Breast epithelium (tissue), 4 donors: ENCODE measurements around the gene BCL7A. TPM values are rescaled to one million over a fixed set of nuclear protein-coding genes. Genes with fewer than 3 reads are reported as not detected.
A peak's percentile ranks its signal among the peaks of the same experiment; 100 is the strongest.
"Not testable (repeated sequence)": the region's sequence is repeated elsewhere in the genome, so short reads cannot be mapped to it uniquely, and the experiment has no call there.

Experiments
- DNase-seq, 2 donors: peaks; one replicate each; pipeline ENCODE4 v3.0.0-alpha.2; 2019; ENCODE audit warnings: low spot score in 2 of 2
- H3K27ac ChIP-seq, 2 donors: fragments of 200-600 bp; sonication (generic) in 1 of 2; one replicate each; pipeline ENCODE4 v1.5.1; 2016 to 2019; ENCODE audit warnings: mild to moderate bottlenecking in 1 of 2
- H3K27me3 ChIP-seq, 2 donors: fragments of 200-600 bp; sonication (generic) in 1 of 2; one replicate each; pipeline versions ENCODE4 v1.5.1 to v1.6.0; 2017 to 2019; ENCODE audit warnings: control low read depth in 1 of 2, mild to moderate bottlenecking in 1 of 2
- H3K36me3 ChIP-seq: fragments of 200-600 bp; one replicate; pipeline ENCODE4 v1.5.1; 2019
- H3K4me1 ChIP-seq, 2 donors: fragments of 200-600 bp; sonication (generic); one replicate each; pipeline ENCODE4 v1.5.1; 2016 to 2019; ENCODE audit warnings: control low read depth in 1 of 2
- H3K4me3 ChIP-seq, 3 donors: fragments of 200-600 bp; sonication (generic); 1 replicate in 2 of 3; 2 replicates in 1 of 3; pipeline ENCODE4 v1.5.1; 2016 to 2019; ENCODE audit warnings: mild to moderate bottlenecking in 3 of 3, moderate library complexity in 2 of 3
- H3K9me3 ChIP-seq, 2 donors: fragments of 200-600 bp; sonication (generic) in 1 of 2; one replicate each; pipeline ENCODE4 v1.5.1; 2016 to 2019; ENCODE audit warnings: control low read depth in 1 of 2
- POLR2A ChIP-seq: fragments of 450-650 bp; IDR thresholded peaks from one replicate; pipeline ENCODE4 v1.6.1; 2016; ENCODE audit warnings: antibody characterized with exemption, mild to moderate bottlenecking, moderate library complexity
- POLR2AphosphoS5 ChIP-seq, 3 donors: sonication (generic); formaldehyde crosslinking; IDR thresholded peaks; one replicate each; pipeline ENCODE4 v1.6.1; 2017; ENCODE audit warnings: antibody characterized with exemption in 3 of 3
- intact Hi-C: fragments of 100-400 bp; cut with DNase I; formaldehyde crosslinking; loops from one replicate; pipeline ENCODE4 v1.15.1; 2023; ENCODE audit warnings: low total_unique reads
- total RNA-seq, 3 donors: library from RNA; depleted of rRNA; stranded (reverse); fragments of >200 nt; gene quantifications; one replicate each; pipeline ENCODE4 v1.1.0, GENCODE V29; 2016
- TF ChIP-seq, protein P1 (sequence below), 3 donors: fragments of 450-650 bp; IDR thresholded peaks; one replicate each; pipeline ENCODE4 v1.5.1; 2016 to 2017; ENCODE audit warnings: antibody characterized with exemption in 3 of 3, mild to moderate bottlenecking in 3 of 3, moderate library complexity in 3 of 3

BCL7A gene
- total RNA-seq, 3 donors from 2014 or later = 6.2 to 13.5 (median 8.8) TPM

DNA sequence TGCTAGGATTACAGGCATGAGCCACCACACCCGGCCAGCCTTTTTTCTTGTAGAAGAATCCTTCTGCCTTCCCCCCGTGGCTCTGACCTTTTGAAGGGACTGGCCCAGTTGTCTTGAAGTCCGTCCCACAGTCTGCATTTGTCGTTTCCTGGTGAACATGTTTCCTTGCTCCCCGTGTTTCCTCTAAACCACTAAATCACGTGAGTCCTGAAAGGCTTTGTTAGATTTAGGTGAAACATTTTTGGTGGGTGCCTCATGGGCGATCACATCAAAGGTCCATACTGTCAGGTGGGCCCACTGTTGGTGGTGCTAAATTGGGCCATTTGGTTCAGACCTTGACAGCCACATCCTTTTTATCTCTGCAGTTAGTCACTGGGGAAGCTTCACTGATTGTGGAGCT, 83.2 kb downstream of the BCL7A start:
- H3K4me1 ChIP-seq = peaks cover 0 to 10% of the 10 kb centered on the region in 2 donors
- H3K36me3 ChIP-seq = no peaks in the 10 kb centered on the region
- TF ChIP-seq POLR2AphosphoS5 (IDR thresholded peaks at IDR 0.05) (no peak), POLR2A (no peak)
- TF ChIP-seq, protein P1, sequence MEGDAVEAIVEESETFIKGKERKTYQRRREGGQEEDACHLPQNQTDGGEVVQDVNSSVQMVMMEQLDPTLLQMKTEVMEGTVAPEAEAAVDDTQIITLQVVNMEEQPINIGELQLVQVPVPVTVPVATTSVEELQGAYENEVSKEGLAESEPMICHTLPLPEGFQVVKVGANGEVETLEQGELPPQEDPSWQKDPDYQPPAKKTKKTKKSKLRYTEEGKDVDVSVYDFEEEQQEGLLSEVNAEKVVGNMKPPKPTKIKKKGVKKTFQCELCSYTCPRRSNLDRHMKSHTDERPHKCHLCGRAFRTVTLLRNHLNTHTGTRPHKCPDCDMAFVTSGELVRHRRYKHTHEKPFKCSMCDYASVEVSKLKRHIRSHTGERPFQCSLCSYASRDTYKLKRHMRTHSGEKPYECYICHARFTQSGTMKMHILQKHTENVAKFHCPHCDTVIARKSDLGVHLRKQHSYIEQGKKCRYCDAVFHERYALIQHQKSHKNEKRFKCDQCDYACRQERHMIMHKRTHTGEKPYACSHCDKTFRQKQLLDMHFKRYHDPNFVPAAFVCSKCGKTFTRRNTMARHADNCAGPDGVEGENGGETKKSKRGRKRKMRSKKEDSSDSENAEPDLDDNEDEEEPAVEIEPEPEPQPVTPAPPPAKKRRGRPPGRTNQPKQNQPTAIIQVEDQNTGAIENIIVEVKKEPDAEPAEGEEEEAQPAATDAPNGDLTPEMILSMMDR (IDR thresholded peaks at IDR 0.05) = no peak
- intact Hi-C loops = no loop called here
- H3K9me3 ChIP-seq = no peaks in the 10 kb centered on the region
- no peak overlapping the region for H3K27ac ChIP-seq
- H3K27me3 ChIP-seq = no peaks in the 10 kb centered on the region
- DNase-seq = no peak
- H3K4me3 ChIP-seq = no peak overlapping the region

DNA sequence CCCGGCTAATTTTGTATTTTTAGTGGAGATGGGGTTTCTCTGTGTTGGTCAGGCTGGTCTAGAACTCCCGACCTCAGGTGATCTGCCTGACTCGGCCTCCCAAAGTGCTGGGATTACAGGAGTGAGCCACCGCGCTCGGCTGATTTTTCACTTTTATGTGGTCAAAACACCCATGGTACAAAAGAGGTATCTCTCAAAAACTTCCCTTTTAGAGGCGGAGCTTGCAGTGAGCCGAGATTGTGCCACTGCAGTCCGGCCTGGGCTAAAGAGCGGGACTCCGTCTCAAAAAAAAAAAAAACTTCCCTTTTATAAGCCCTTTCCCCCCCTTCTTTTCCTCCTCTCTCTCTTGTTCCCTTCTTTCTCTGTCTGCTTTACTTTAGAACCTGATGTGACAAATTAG, 83.8 kb downstream of the BCL7A start:
- intact Hi-C loops, H3K27ac ChIP-seq, DNase-seq, H3K4me1 ChIP-seq, H3K36me3 ChIP-seq, H3K4me3 ChIP-seq, H3K27me3 ChIP-seq, H3K9me3 ChIP-seq: not testable (repeated sequence)

DNA sequence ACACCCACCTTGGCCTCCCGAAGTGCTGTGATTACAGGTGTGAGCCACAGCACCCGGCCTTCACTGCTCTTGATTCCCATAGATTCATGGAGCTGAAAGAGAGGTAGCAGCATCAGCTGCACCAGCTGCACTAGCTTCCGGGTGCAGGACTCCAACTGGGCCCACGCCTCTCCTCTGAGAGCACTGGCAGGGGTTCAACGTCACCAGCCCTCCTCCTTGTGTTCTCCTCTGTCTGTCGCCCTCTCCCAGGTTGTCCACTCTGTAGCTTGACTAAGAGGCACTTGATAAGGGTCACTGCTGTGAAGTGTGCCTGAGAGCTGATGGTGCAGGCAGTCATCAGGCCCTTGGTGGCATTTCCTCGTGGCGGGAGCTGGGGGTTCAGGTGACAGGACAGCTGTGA, 85.2 kb downstream of the BCL7A start:
- TF ChIP-seq POLR2AphosphoS5 (IDR thresholded peaks at IDR 0.05) (no peak), POLR2A (no peak)
- TF ChIP-seq, protein P1 (IDR thresholded peaks at IDR 0.05) = no peak
- intact Hi-C loops = no loop called here
- Histone ChIP-seq H3K36me3 (no peaks in the 10 kb centered on the region), H3K4me1 (peaks cover 0 to 10% of the 10 kb centered on the region in 2 donors), H3K27ac (peak overlapping the region in 1 of 2 donors; percentile 1), H3K4me3 (no peak overlapping the region), H3K9me3 (no peaks in the 10 kb centered on the region), H3K27me3 (no peaks in the 10 kb centered on the region)
- DNase-seq = no peak

DNA sequence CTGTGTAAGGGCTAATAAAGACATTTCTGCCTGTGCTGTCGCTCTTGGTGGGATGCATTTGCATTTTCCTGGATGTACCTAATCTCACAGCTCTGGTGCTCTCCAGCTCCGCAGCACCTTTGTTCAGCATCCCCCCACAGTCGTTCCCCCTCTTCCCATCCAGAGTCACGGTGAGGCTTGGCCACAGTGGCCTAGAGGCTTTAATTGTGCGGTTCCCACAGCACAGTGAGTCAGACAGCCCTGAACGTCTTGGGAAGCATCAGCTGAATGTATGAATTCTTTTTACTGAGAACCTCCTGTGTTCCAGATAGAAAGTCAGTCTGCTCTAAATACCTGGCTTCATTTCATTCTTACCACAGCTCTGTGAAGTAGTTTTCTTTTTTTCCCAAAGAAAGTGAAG, 85.6 kb downstream of the BCL7A start:
- no peak for DNase-seq
- Histone ChIP-seq H3K36me3 (no peaks in the 10 kb centered on the region), H3K27ac (peak overlapping the region; percentile 1 to 43), H3K4me1 (peaks cover 0 to 10% of the 10 kb centered on the region in 2 donors), H3K27me3 (no peaks in the 10 kb centered on the region), H3K9me3 (no peaks in the 10 kb centered on the region), H3K4me3 (no peak overlapping the region)
- TF ChIP-seq POLR2A (no peak), POLR2AphosphoS5 (IDR thresholded peaks at IDR 0.05) (no peak)
- TF ChIP-seq, protein P1 (IDR thresholded peaks at IDR 0.05) = no peak
- intact Hi-C loops = no loop called here

DNA sequence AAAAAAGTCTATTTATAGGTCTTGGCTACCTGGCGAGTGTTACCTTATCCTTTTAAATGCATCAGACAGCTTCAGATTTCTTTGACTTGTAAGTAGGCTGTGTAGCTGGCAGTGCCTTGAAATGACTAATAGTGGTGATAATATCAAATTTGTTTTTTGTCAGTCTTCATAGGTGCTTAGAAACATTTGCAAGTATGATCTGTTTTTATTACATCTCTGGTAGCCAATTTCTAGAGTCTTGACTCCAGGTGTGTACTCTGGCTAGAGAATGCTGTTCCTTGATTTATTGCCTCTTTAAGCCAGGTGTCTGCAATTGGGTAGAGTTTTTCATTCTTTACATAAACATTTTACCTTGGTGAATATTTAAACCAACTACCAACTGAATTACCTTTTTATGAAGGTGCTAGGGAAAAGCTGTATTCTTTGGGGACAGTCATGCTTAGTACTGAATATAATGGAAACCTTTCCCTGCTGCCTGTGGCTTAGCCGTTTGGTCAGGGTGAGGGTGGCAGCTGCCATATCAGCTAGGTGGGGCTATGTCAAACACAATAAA, 89.5 kb downstream of the BCL7A start:
- H3K27ac ChIP-seq = peak overlapping the region in 1 of 2 donors; percentile 48
- intact Hi-C loops = no loop called here
- no peaks in the 10 kb centered on the region for H3K27me3 ChIP-seq
- H3K4me1 ChIP-seq = peaks cover 0 to 10% of the 10 kb centered on the region in 2 donors
- no peaks in the 10 kb centered on the region for H3K9me3 ChIP-seq
- H3K4me3 ChIP-seq = no peak overlapping the region
- H3K36me3 ChIP-seq = no peaks in the 10 kb centered on the region
- TF ChIP-seq POLR2A = no peak
- no peak for TF ChIP-seq POLR2AphosphoS5 (IDR thresholded peaks at IDR 0.05)
- TF ChIP-seq, protein P1 (IDR thresholded peaks at IDR 0.05) = no peak
- DNase-seq = no peak

Other genes with a start within 250 kb of the BCL7A start
- 10 to 100 TPM in 2 of 3 donors, 1 to 10 TPM in 1; 5.8 to 13.1 (median 12.0) TPM for gene RHOF, start 228.2 kb upstream of the BCL7A start, total RNA-seq
- gene SETD1B, start 217.9 kb upstream of the BCL7A start, total RNA-seq = 1 to 10 TPM; 4.2 to 7.9 (median 6.1) TPM
- gene HPD, start 163.0 kb upstream of the BCL7A start, total RNA-seq = 1 to 10 TPM in 1 of 3 donors, under 1 TPM in 1, not detected in 1; 0.64 to 1.6 TPM
- 10 to 100 TPM; 34.7 to 65.3 (median 37.9) TPM for gene PSMD9, start 133.1 kb upstream of the BCL7A start, total RNA-seq
- 1 to 10 TPM; 4.8 to 8.2 (median 6.7) TPM for gene CFAP251, start 103.3 kb upstream of the BCL7A start, total RNA-seq
- 10 to 100 TPM; 21.1 to 31.1 (median 28.2) TPM for gene MLXIP, start 56.9 kb downstream of the BCL7A start, total RNA-seq
- not detected for gene IL31, start 152.3 kb downstream of the BCL7A start, total RNA-seq
- 1 to 10 TPM in 1 of 3 donors, under 1 TPM in 2; 0.66 to 2.3 (median 0.80) TPM for gene LRRC43, start 161.2 kb downstream of the BCL7A start, total RNA-seq
- gene B3GNT4, start 181.8 kb downstream of the BCL7A start, total RNA-seq = 1 to 10 TPM in 1 of 3 donors, not detected in 2; 1.6 TPM
- 10 to 100 TPM; 48.2 to 71.1 (median 62.3) TPM for gene DIABLO, start 204.2 kb downstream of the BCL7A start, total RNA-seq
- 10 to 100 TPM; 13.4 to 17.4 (median 14.4) TPM for gene VPS33A, start 244.6 kb downstream of the BCL7A start, total RNA-seq